HG02885 (cell line): ENCODE results near the gene HTR2B.

ENCODE experiments used
- ATAC-seq: cut with Tn5 transposase; IDR thresholded peaks from one replicate; pipeline ENCODE4 v1.9.1; 2021; ENCODE audit warnings: mild to moderate bottlenecking; ENCODE audit not compliant: unreplicated experiment, poor library complexity

HTR2B gene

DNA sequence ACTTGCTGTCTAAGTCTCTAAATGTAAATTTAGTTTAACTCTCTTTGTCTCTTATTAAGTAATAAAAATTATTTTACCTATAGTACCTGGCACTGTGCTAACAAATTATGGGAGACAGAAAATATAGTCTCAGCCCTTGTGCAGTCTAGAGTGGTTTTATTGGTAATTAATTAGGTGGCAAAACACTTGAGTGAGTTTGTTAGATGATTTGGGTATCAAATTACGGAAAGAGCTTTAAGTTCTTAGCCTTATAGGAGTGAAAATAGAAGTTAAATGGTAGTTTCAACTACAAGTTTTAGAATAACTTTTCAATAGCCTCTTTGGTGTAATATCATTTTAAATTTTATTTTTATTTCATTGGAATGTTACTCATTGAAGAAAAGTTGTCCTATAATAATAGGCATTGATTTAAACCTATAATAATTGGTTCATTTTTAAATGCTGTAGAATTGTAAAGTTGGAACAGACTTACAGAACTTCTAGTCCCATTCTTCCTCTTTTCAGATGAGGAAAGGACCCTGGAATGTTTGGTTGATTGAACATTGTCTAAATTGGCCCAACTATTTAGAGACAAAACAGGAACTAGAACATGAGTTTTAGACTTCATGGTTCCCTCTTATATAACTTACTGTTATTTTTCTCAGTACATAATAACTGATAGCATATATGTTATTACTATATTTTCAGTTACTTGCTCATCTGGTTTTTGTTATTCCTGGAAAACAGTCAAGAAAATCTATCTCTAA lies 10.2 kb upstream of the HTR2B start:
- no peak for ATAC-seq

DNA sequence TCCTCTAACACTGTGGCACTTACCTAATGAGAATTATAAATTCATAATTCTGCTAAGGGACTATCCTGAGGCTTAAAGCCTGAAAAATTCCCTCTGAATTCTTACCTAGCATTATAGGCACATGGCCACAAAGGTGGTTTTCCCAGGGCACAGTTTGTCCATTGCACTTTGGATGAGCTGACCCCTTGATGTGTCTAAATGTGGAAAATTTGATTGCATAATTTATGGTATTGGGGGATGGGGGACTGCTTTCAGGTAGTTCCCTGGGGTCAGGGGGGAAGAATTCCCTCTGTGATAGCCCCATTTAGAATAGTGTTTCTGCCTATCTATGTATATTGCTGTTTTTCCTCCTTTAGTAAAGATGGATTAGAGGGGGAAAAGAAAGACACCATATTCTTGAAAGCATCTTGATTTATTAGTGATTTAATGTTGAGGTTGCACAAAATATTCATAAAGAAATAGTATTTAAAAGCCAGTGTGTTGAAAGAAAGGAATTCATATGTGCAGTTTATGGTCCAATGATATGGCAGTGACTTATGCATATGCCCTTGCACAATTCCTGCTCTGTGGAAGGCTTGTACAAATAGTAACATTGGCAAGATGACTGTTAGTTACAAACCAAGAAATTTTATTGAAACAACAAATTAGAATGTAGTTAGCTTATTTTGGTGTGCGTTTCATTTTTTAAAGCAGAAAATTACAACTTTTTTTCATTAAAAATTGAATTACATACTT lies 8.7 kb upstream of the HTR2B start:
- no peak for ATAC-seq

DNA sequence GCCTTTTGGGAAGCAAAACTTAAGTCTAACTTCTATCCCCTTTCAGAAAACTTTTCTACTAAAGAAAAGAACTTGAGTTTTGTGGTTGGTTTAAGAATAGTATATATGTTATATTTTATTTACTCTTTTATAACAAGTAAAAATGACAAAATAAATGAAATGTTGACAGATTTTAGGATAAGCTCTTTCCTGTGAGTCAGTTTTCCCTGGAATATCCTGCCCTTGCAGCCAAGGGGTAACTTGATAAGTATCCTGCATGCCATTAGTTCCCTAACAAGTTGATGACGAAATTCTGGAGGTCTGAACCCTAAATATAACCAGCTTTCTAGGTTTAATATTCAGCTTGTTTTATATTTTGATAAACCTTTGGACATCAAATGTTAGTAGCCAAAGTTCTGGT lies 7.3 kb upstream of the HTR2B start:
- no peak for ATAC-seq

DNA sequence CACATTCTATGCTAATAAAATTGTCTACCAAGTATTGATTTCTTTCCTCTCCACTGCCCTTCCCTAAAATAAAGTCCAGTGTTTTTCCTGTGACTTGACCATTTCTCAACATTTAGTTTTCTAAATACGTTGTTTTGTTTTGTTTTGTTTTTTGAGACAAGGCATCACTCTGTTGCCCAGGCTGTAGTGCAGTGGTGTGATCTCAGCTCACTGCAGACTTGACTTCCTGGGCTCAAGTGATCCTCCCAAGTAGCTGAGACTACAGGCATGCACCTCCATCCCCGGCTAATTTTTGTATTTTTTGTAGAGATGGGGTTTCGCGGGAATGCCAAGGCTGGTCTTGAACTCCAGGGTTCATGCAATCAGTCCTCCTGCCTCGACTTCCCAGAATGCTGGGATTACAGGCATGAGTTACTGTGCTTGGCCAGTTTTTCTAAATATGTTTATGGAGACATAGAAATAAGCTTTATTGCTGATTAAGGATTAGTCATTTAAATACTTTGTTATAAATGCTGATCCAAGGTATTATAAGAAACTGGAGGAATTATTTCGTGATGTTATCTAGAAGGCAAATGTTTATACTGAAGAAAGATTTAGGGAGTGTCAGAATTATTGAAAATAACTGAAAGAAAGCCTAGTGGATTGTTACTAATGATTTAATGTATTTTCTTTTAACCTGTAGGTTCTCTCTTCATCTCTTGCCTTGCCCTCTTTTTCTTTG lies 5.7 kb upstream of the HTR2B start:
- ATAC-seq, result no peak

DNA sequence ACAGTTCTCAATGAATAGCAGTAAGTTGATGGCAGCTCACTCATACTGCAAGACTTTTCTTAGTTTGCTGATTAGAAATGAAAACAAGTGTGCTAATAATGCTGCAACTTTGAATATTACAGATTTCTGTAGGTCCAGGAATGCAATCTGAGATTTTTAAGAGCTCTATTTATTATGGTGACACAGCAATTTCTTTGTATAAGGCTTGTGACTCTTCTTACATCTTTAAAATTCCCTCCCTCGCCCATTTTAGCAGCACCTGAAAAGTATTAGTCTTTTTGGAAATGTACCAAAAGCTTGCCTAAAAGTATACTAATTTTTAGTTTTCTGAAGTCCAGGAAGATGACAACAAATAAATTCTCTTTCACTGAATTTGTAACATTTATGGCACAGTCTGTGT lies 4.4 kb upstream of the HTR2B start:
- ATAC-seq, result no peak

DNA sequence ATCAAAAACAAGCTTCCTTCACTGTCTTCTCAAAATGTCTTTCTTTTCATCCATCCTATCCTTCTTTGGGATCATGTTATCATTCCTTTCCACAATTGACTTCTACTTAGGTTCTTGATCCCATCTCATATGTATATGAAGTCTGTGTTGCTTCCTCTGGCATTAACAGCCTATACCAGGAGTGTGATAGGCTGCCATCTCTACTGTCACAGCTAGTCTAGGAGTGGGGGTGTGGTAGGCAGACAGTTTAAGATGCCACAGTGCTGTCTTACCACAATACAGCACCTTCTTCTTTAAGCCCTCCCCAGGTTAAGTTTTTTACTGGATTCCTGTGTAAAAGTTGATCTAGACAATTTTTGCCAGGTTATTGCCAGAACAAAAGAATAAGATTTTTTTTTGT lies 3.7 kb upstream of the HTR2B start:
- no peak for ATAC-seq

DNA sequence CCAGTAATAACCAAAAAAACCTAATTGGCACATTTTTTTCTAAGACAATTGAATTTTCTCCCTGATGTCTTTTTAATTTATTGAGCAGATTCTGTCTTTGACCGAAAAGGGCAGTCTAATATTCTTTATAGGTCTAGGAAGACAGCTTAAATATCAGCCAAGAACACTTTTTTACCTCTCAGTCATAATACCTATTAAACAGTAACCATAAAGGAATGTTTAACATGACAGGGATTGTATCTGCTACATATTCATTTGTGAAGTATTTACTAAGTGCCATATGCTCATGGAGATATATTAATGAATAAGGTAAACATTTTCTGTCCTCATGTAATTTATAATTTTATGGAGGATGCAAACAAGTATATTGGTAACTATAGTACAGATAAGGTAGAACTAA lies 3.1 kb upstream of the HTR2B start:
- no peak for ATAC-seq

DNA sequence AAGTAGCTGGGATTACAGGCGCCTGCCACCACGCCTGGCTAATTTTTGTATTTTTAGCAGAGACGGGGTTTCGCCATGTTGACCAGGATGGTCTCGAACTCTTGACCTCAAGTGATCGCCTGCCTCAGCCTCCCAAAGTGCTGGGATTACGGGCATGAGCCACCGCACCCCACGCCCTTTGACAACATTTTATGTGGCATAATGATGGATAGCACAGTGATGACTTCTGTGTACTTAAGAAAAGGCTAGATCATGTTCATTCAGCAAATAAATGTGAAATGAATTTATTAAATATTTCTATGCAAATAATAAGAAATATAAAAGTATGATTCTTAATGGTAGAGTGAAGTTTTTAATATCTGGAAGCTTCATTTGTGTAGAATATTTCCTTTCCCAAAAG lies 2.6 kb upstream of the HTR2B start:
- no peak for ATAC-seq

DNA sequence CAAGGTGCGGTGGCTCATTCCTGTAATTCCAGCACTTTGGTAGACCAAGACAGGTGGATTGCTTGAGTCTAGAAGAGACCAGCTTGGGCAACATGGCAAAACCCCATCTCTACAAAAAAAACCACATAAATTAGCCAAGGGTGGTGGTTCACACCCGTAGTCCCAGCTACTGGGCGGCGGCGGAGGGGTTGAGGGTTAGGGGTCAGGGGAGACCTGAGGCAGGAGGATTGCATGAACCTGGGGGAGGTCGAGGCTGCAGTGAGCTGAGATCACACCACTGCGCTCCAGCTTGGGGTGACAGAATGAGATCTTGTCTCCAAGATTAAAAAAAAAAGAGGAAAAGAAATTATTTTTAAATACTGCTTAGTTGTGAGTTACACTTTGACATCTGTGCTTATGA lies 1.3 kb upstream of the HTR2B start:
- no peak for ATAC-seq

DNA sequence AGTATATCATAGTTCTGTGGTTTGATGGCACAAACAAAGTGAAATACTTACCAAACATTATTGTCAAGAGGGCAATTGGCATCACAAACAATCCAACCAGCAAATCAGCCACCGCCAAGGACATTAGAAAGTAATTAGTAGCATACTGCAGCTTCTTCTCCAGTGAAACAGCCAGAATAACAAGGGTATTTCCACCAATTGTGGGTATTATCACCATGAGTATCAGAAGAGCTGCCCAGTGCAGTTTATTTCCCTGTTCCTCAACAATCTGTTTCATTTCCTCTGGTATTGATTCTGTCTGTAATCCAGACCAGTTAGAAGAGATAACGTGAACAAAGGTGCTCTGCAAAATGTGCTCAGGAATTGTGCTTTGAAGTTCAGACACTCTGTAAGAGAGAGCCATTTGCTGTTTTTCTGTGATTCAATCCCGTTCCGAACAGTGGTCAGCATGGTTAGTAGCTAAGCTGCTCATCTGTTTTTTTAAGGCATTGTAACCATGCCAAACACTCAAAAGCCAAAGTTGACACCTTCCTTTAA lies 1.4 kb downstream of the HTR2B start:
- ATAC-seq, result no peak

DNA sequence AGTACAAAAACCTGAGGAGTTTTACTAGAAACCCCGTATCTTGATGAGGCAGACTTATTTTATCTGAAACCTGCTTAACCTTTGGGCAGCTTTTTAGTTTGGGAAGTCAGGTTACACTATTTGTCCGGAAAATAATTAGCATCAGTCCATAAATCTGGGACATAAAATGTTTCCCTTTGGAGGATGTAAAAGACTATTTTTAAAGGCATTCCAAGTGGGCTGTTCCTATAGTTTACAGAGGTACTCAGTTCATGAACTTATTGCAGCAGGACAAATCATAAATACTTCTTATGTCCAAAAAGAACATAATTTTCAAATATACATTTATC lies 6.3 kb downstream of the HTR2B start:
- no peak for ATAC-seq

DNA sequence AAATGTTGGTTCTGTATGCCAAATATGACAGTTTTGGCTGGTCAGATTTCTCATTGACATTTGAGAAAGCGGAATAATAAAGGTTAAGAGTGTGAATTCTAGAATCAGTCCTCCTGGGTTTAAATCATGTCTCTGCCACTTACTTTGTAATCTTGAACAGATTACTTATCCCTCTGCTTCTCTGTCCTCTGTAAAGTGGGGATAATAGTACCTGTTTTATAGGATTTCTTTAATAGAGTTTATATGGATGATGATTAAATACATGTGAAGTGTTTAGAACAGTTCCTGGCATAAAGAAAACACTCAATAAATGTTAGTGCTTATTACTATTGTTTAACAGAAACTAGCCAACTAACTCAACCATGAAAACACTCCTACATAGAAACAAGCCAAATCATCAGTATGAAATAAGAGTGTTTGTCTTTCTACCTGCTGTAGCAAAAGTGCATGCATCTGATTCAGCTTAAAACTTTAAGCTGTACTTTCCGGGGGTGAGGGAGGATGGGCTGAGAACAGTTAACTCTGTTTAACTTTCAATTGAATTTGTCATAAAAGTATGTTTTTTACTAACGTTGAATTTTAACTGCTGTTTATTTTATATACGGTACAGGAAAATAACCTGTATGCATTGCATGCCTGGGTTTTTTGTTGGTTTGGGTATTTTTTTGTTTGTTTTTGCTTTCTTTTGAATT lies 6.8 kb downstream of the HTR2B start:
- no peak for ATAC-seq

DNA sequence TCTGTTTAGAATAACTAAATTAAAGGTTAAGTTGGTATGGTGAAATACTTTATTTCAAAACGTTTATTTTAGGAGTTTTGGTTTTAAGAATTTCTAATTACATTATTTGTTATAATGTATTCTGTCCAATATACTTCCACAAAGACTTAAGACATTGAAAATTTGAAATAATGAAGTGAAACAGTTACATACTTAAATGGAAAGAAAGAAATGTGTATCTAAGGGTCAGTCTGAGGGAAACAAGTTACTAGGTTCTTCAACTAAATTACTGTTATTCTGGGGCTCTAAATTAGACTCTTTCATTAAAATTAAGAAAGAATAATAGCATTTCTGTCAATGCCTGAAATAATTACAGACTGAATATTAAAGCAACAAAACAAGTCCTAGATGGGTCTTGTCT lies 7.7 kb downstream of the HTR2B start:
- no peak for ATAC-seq

DNA sequence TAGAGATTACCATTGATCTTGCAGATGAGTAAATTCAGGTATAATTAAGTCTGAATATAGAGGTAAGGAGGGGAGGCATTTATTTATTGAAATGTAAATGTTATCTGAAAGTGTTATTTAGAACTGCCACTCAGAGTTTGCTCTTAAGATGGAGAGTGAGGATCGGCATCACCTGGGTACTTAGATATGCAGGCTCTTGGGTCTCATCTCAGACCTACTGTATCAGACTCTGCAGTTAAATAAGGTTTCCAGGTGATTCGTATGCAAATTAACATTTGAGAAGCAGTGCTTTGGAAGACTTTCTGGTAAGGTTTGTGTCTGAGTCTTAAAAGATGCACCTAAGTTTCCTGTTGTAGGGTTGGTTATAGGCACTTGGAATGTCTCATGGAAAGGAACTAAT lies 9.2 kb downstream of the HTR2B start:
- ATAC-seq, result no peak

DNA sequence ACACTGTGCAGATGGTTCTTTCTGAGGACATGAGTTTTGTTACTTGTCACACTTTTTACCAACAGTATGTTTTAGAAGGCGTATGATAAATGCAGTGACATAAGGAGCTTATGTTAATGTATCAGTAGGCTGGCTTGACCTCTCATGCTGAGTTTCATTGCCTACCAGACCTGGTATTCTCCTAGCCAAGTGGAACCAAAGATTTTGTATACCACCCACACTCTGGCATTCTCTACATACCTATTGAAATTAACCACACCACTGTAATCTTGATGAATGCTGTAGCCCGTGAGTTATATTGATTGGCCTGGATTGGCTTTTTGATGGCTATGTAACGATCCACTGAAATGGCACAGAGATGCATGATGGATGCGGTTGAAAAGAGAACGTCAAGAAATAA lies 11.4 kb downstream of the HTR2B start:
- ATAC-seq, result no peak

DNA sequence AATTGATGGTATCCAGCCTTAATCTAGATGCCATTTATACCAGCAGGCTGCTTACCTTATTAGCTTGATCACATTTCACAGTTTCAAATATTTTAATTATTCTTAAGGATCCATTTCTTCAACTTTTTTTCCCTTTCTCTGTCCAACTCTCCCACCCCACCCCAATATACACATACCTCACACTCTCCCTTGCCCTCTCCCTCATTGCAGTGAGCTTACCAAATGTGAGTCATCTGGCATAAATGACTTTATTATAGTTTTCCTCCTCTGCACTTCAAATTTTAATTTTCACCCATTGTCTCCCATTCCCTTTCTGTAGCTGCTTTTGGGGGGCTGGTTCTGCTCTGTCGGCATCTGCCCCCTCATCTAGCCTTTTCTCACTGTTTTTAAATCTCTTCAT lies 12.9 kb downstream of the HTR2B start:
- ATAC-seq, result no peak

DNA sequence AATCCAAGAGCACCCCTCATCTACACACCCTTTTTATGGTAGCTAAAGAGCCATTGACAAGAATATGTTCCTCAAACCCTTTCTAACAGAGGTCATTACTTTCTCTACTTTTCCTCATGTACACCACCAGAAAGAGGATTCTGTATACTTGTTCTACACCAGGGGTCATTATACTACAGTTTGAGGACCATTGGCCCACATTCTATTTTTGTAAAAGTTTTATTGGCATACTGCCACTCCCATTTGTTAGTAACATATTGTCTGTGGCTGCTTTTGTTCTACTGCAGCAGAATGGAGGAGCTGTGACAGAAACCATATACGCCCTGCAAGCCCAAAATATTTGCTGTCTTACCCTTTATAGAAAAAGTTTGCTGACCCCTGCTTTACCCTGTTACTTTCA lies 14.3 kb downstream of the HTR2B start:
- no peak for ATAC-seq

DNA sequence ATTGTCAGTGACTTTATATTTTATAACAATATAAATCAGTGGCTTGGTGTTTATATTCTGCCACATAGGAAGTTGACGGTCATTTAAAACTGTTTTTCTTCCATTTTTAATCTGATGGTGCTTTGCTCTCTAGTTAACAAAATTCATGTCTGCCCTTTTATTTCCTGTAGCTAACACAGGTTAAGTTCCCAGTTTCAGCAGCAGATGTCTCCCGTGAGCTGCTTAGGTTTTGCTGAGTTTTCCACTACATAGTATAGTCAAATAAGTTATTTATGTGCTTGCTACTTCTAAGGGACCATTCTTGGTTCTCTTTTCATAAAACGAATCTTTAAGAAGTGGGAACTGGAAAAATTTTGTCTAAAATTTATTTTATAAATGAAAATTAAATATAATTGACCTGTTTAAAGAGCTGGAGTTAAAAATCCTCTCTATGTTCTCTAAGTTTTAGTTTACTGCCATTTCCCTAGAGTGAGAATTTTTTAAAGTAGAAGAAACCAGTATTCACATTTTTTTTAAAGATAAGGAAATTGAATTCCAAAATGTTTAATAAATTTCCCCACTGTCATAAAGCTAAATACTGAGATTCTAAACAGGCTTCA lies 20.6 kb downstream of the HTR2B start:
- ATAC-seq, result peak; percentile 66

DNA sequence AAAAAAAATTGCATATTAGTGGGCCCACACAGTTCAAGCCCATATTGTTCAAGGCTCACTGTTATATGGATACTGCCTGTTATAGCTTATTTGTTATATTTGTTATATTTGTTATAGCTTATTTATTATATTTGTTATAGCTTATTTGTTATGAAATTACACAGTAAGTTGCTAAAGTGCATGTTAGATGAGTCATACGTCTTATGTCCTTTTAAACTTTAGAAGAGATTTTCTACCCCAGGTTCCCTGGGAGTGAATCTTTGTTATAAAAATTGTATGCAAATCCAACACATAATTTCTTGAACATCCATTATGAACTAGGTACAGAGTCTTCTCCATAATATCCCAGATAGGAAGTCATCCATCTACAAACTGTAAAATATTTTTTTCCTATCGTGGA lies 22.1 kb downstream of the HTR2B start:
- no peak for ATAC-seq

DNA sequence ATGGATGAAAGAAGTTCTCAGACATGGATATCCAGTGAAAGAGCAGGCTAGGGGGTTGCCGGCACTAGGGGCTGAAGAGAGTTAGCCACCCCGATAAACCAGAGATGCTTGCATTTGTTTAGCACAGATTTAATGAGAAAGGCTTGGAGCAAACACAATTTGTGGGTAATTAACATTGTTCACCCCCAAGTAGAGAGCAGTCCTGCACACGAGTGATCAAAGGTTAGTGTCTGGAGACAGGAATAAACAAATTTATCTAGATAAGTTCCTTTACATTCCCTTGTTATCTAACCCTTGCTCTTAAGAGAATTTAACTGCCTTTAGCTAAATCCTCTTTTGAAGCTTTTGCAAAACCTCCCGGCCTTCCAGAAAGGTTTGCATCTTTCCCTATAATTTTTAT lies 23.9 kb downstream of the HTR2B start:
- no peak for ATAC-seq
